ENCODE results near the gene RABIF.

Gene RABIF

DNA sequence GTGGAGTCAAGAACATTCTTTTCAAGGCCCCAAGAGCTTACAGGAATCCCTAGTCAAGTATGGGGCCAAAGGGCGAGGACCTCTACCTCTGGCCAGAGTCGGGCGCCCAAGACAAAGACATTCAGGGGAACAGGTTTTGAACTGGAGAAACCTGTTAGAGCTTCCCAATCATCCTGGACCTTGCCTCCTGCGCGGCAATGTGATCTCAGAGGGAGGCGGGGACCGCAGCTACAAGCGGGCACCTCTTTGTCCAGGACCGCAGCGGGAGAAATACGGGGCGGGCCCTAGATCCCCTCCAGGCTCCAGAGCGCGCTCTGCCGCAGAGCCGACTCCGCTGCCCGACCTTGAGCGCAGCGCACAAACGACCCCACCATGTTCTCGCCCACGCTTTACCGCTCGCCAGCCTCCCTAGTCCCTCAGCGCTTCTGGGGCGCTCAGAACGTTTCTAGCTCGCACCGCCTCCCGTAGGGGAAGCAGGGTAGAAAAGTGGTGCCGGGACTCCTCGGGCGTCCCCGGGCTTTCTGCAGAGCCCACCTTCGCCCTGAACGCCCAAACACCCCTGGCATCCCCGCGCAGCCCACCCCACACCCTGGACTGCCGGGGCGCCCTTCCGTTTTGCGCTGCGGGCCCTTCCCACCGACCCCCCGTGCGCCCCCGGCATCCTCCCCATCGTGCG, 28.1 kb downstream of the RABIF start:
- no peaks in the 10 kb centered on the region for H3K27me3 ChIP-seq (ENCODE audit: low read depth)
- H3K4me3 ChIP-seq, result peak overlapping the region; percentile 66
- in situ Hi-C loops (cut with MboI; ENCODE audit: low sequenced_read_pairs), result no loop called here
- peak; percentile 56 to 78 for DNase-seq (ENCODE audit: low spot score in 2 of 2)
- H3K4me1 ChIP-seq, result peaks cover 18% of the 10 kb centered on the region
- H3K36me3 ChIP-seq (replicated peaks), result no peaks in the 10 kb centered on the region
- no peaks in the 10 kb centered on the region for H3K9me3 ChIP-seq

DNA sequence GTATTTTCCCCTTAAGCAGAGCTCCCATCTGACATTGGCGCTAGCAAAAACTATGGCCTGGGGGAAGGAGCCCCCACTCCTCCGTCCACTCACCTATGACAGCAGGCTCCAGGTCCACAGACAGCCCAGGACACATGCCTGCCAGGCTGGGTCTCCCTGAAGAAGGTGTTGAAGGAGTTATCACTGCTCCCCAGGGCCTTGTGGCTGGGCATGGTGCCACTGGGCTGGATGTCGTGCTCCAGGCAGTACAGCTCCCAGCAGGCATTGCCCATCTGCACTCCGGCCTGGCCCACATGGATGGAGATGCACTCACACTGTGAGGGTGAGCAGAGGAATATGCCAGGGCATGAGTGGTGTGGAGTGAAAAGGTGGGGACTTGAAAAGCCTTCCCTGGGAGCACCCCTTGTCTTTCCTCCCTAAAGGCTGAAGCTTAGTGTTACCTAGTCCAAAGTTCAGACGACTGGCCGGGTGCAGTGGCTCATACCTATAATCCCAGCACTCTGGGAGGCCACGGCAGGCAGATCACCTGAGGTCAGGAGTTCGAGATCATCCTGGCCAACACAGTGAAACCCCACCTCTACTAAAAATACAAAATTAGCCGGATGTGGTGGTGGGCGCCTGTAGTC, 30.0 kb downstream of the RABIF start:
- no peaks in the 10 kb centered on the region for H3K27me3 ChIP-seq (ENCODE audit: low read depth)
- no peak for DNase-seq (ENCODE audit: low spot score in 2 of 2)
- H3K36me3 ChIP-seq (replicated peaks), result no peaks in the 10 kb centered on the region
- in situ Hi-C loops (cut with MboI; ENCODE audit: low sequenced_read_pairs), result no loop called here
- no peaks in the 10 kb centered on the region for H3K9me3 ChIP-seq
- H3K4me1 ChIP-seq, result peaks cover 18% of the 10 kb centered on the region
- H3K4me3 ChIP-seq, result no peak overlapping the region

DNA sequence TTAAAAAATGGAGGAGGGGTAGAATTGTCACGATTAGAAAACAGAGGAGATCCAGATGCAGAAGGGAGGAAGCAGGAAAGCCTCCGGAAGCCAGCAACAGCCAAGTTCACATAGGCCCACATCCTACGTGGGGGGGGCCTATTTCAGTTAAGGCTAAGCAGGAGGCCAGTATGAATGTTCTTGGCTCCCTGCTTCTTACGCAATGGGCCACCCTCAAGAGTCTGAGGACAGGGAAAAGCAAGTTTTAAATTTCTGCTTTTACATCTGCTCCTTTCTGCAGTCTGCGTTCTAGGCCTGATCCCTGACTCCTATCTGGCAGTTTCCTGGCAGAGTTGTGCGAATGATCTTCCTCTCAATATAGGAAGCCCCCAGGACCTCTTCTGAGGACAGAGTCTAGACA, 30.6 kb downstream of the RABIF start:
- no peaks in the 10 kb centered on the region for H3K9me3 ChIP-seq
- in situ Hi-C loops (cut with MboI; ENCODE audit: low sequenced_read_pairs), result no loop called here
- H3K4me3 ChIP-seq, result no peak overlapping the region
- H3K27me3 ChIP-seq (ENCODE audit: low read depth), result no peaks in the 10 kb centered on the region
- H3K4me1 ChIP-seq, result peaks cover 12% of the 10 kb centered on the region
- no peak for DNase-seq (ENCODE audit: low spot score in 2 of 2)
- no peaks in the 10 kb centered on the region for H3K36me3 ChIP-seq (replicated peaks)

DNA sequence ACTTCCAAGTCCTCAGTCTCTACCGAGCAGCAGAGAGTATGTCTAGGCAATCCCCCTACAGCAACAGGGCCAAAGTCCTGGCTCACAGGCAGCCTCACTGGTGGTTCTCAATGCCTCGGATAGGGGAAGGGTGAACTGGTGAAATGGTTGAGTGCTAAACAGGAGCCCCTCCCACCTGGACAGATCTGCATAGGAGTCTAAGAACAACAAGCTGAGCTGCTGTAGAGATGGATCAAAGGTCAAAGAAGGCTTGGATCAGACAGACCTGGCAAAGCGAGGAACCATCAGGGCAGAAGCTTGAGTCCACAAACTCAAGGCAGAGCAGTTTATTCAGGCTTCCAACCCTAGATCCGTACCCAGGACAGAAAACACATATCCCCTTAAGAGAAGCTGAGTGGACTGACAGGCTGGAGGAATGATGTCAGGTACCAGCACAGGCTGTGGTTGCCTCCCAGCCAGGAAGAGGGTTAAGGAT, 31.8 kb downstream of the RABIF start:
- H3K36me3 ChIP-seq (replicated peaks), result no peaks in the 10 kb centered on the region; the same call in 1 of the 2 replicates
- peaks cover under 1% of the 10 kb centered on the region for H3K4me1 ChIP-seq
- no peaks in the 10 kb centered on the region for H3K9me3 ChIP-seq
- no peaks in the 10 kb centered on the region for H3K27me3 ChIP-seq (ENCODE audit: low read depth)
- in situ Hi-C loops (cut with MboI; ENCODE audit: low sequenced_read_pairs), result no loop called here
- H3K4me3 ChIP-seq, result no peak overlapping the region
- no peak for DNase-seq (ENCODE audit: low spot score in 2 of 2)

DNA sequence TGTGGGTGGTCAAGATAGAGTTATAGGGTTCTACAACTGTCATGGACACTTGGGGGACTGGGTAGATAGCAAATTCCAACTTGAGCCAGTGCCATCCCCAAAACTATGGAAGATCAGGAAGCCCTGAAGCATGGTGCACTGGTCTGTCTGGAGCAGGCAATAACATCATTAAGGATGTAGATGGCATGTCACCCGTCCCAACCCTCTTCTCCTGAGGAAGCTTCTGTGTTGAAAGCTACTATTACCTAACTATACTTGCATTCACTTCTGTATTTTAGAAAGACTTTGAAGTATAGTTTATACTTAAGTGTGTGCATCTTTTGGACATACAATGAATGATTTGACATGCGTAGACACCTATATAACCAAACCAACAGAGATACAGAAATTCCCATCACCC, 32.9 kb downstream of the RABIF start:
- H3K27me3 ChIP-seq (ENCODE audit: low read depth), result no peaks in the 10 kb centered on the region
- no peaks in the 10 kb centered on the region; the same call in 1 of the 2 replicates for H3K36me3 ChIP-seq (replicated peaks)
- no peaks in the 10 kb centered on the region for H3K9me3 ChIP-seq
- no peaks in the 10 kb centered on the region; the same call in 1 of the 2 replicates for H3K4me1 ChIP-seq
- no peak for DNase-seq (ENCODE audit: low spot score in 2 of 2)
- H3K4me3 ChIP-seq, result no peak overlapping the region
- in situ Hi-C loops (cut with MboI; ENCODE audit: low sequenced_read_pairs), result no loop called here

DNA sequence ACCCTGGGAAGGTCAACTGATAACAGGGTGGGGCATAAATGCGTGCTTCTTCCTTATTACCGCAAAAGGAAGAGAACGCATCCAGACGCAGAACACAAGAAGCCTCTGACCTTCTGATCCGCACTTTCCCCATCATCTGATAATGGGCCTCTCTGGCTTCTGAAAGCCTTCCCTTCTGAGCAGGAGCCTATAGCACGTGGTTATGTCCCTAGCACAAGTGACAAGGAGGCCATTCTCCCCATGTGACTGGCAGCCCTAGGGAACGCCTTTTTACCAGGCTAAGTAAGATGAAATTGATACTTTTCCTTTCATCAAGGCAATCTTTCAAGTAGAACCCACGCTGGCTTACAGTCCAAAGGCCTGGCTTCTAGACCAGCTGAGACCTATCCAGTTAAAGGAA, 34.2 kb downstream of the RABIF start:
- H3K9me3 ChIP-seq, result no peaks in the 10 kb centered on the region
- no peaks in the 10 kb centered on the region for H3K27me3 ChIP-seq (ENCODE audit: low read depth)
- H3K36me3 ChIP-seq (replicated peaks), result no peaks in the 10 kb centered on the region; the same call in 1 of the 2 replicates
- H3K4me1 ChIP-seq, result no peaks in the 10 kb centered on the region; the same call in 1 of the 2 replicates
- in situ Hi-C loops (cut with MboI; ENCODE audit: low sequenced_read_pairs), result no loop called here
- no peak for DNase-seq (ENCODE audit: low spot score in 2 of 2)
- no peak overlapping the region for H3K4me3 ChIP-seq

DNA sequence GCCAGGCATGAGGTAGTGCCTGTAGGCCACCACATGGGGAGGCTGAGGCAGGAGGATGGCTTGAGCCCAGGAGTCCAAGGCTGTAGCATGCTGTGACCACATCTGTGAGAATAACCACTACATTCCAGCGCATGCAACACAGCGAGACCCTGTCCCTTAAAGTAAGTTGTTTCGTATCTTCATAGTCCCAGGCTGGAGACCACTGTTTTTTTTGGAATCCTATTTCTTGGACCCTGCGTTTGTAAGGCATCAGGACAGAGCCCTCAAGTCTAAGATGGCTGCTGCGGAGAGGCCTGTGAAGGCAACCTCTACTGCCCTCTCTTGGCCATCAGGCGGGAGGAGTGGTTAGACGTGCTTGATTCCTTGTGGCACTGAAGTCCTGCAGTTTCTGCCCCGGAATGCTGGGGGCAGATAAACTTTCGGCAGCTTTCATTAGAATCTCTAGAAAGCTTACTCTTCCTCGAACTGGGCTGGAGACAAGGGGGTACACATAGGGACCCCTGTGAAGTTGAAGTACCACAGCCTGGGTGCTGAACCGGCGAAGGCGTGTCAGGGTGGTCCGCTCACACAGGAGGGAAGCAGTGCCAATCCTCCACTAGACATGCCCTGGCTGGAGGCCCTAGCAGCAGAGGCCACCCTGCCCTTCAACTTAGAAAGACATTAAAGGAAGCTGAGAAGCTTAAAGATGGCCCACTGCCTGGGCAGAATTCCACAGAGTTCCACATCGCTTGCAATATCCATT, 36.6 kb downstream of the RABIF start:
- in situ Hi-C loops (cut with MboI; ENCODE audit: low sequenced_read_pairs), result no loop called here
- peak; percentile 61 to 67 for DNase-seq (ENCODE audit: low spot score in 2 of 2)
- Histone ChIP-seq H3K36me3 (replicated peaks) (no peaks in the 10 kb centered on the region; the same call in 1 of the 2 replicates), H3K4me1 (no peaks in the 10 kb centered on the region; the same call in 1 of the 2 replicates), H3K4me3 (no peak overlapping the region), H3K27me3 (ENCODE audit: low read depth) (no peaks in the 10 kb centered on the region), H3K9me3 (no peaks in the 10 kb centered on the region)

DNA sequence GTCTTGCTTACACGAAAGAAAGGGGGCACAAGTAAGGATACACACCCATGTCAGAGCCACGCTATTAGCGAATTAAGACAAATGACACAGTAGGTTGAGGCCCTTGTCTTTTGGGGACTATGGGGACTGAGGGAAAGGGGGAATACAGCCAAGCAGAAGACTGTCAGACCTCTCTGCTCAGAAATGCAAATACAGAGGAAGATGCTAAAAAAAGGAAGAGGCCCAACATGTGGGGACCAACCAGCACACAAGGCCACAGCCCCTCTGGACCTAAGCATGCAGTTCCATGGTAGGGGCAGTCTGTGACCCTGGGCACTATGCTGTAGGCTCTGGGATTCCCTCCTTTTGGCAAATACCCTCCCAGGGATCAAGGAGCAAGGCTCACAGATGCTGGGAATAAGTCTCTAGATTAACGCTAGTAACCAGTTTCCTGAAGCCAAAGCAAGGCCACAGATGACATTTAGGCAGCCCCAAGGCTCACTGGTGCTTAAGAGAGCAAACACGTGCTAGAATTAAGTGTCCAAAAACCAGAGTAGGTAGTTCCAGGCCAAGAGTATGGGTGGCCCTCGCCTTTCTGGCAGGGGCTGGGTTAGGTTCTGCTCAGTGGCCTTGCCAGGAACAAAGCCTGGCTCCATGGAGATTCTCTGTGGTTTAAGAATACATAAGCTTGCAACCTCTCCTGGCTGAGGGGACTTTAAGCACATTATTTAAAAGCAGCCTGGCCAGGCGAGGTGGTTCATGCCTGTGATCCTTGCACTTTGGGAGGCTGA, 38.2 kb downstream of the RABIF start:
- no peaks in the 10 kb centered on the region; the same call in 1 of the 2 replicates for H3K4me1 ChIP-seq
- H3K9me3 ChIP-seq, result no peaks in the 10 kb centered on the region
- H3K4me3 ChIP-seq, result no peak overlapping the region
- DNase-seq (ENCODE audit: low spot score in 2 of 2), result no peak
- in situ Hi-C loops (cut with MboI; ENCODE audit: low sequenced_read_pairs), result no loop called here
- H3K27me3 ChIP-seq (ENCODE audit: low read depth), result no peaks in the 10 kb centered on the region
- H3K36me3 ChIP-seq (replicated peaks), result no peaks in the 10 kb centered on the region; the same call in 1 of the 2 replicates

DNA sequence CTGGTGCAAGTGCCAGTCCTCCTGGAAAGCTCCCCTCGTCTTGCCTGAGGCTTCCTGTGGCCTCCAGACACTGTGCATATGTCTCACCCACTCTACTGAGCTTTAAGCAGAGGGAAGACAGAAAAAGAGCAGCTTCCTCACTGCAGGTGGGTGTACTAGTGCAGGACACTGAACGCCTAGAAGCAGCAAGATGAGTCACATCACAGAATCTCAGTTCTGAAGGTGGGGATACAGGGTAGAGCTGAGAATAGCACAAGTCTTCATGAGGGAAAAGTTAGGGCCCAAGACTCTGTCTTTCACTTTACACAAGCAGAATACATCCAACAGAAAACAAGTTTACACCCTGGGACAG, 40.8 kb downstream of the RABIF start:
- Histone ChIP-seq H3K36me3 (replicated peaks) (no peaks in the 10 kb centered on the region; the same call in 1 of the 2 replicates), H3K27me3 (ENCODE audit: low read depth) (no peaks in the 10 kb centered on the region), H3K4me3 (no peak overlapping the region), H3K9me3 (no peaks in the 10 kb centered on the region), H3K4me1 (no peaks in the 10 kb centered on the region; the same call in 1 of the 2 replicates)
- DNase-seq (ENCODE audit: low spot score in 2 of 2), result no peak
- in situ Hi-C loops (cut with MboI; ENCODE audit: low sequenced_read_pairs), result no loop called here

DNA sequence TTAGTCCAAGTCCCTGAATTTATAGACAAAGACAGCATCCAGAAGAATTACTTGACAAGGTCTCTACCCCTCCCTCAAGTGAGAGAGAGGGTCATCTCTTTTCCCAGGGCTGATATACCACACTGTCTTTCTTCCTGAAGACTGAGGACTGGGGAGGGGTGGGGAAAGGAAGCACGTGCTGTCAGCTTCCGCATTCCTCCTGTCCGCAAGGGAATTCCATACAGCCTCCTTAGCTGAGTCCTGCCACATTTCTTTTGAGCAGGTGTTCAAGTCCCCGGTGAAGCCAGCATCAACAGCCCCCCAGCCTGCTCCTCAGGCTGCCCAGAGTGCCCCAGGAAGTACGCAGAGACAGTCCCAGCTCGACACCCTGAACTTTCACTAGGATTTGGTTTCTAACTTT, 44.0 kb downstream of the RABIF start:
- Histone ChIP-seq H3K27me3 (ENCODE audit: low read depth) (no peaks in the 10 kb centered on the region), H3K36me3 (replicated peaks) (no peaks in the 10 kb centered on the region), H3K9me3 (no peaks in the 10 kb centered on the region), H3K4me1 (no peaks in the 10 kb centered on the region), H3K4me3 (no peak overlapping the region)
- in situ Hi-C loops (cut with MboI; ENCODE audit: low sequenced_read_pairs), result no loop called here
- DNase-seq (ENCODE audit: low spot score in 2 of 2), result no peak

DNA sequence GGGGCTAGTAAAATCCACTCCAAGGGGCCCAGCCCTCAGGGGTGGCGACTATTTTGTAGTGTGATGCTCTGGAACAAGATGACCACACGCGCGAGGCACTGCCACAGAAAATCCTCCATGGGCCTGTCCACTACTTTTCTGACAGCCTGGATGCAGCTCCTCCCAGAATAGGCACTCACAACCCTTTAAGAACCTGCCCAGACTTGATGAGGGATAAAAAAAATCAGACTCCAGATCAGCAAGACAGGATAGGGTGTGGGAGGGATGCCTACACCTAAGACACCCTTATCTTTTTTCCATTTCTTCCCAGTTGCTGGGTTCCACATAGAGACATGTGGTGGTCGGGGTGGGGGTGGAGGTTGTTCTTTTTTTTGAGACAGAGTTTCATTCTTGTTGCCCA, 44.7 kb downstream of the RABIF start:
- no peaks in the 10 kb centered on the region for H3K36me3 ChIP-seq (replicated peaks)
- in situ Hi-C loops (cut with MboI; ENCODE audit: low sequenced_read_pairs), result no loop called here
- H3K27me3 ChIP-seq (ENCODE audit: low read depth), result no peaks in the 10 kb centered on the region
- no peak overlapping the region for H3K4me3 ChIP-seq
- no peak for DNase-seq (ENCODE audit: low spot score in 2 of 2)
- no peaks in the 10 kb centered on the region for H3K9me3 ChIP-seq
- H3K4me1 ChIP-seq, result no peaks in the 10 kb centered on the region

DNA sequence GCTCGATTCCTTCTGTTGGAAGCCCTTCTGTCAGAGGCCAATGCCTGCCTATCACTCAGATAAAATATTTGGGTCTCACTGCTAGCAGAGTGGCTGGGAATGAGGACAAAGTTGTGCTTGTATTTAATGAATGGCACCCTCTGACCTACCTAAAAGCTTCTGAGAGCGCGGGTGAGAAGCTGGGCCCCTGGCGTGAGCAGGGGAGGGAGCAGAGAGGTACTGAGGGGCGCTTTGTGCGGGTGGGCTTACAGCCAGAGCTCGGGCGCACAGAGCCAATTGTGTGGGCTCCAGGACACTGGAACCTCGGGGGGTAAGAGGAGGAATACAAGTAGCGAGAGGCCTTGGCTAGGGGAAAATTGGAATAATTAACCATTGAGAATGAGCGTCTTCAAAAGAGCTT, 45.9 kb downstream of the RABIF start:
- no peak for DNase-seq (ENCODE audit: low spot score in 2 of 2)
- Histone ChIP-seq H3K4me1 (no peaks in the 10 kb centered on the region), H3K4me3 (no peak overlapping the region), H3K9me3 (no peaks in the 10 kb centered on the region), H3K36me3 (replicated peaks) (no peaks in the 10 kb centered on the region), H3K27me3 (ENCODE audit: low read depth) (no peaks in the 10 kb centered on the region)
- in situ Hi-C loops (cut with MboI; ENCODE audit: low sequenced_read_pairs), result no loop called here

DNA sequence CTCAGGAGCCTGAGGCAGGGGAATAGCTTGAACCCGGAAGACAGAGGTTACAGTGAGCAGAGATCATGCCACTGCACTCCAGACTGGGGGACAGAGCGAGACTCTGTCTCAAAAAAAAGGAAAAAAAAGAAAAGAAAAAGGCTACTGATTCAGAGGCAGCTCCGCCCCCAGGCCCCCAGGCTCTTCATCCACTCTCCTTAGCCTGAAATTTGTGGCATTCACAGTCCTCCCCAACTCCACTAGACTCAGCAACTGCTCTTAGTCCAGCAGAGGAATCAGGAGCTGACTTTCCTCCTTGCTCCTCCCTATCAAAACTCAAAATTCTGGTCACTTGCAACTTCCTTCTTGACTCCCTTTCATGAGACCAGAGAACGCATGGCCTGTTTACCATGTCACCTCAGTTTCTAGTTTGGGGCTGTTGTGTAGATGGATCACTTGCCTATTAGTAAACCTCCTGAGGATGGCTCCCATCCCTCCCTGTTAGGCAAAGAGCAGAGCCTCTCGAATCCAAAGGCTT, 51.1 kb downstream of the RABIF start:
- no peak overlapping the region for H3K4me3 ChIP-seq
- H3K36me3 ChIP-seq (replicated peaks), result no peaks in the 10 kb centered on the region
- no peaks in the 10 kb centered on the region for H3K4me1 ChIP-seq
- no peak for DNase-seq (ENCODE audit: low spot score in 2 of 2)
- in situ Hi-C loops (cut with MboI; ENCODE audit: low sequenced_read_pairs), result no loop called here
- H3K9me3 ChIP-seq, result no peaks in the 10 kb centered on the region
- H3K27me3 ChIP-seq (ENCODE audit: low read depth), result peaks cover 3% of the 10 kb centered on the region; the same call in 1 of the 2 replicates

All from HAP-1 (cell line).